ENCODE results near the gene OTULIN. TPM values are rescaled to one million over a fixed set of nuclear protein-coding genes. Genes with fewer than 3 reads are reported as not detected.

Gene OTULIN
- total and polyA plus RNA-seq, 2 of the 4 experiments (the other 2 are of a cell fraction) = 6.9 to 19.5 TPM

- TF ChIP-seq MAFK (IDR thresholded peaks at IDR 0.05; ENCODE audit: low read depth, low read length) (no peak), RAD21 (IDR thresholded peaks at IDR 0.05; ENCODE audit: low read length) (no peak), POLR2A (IDR thresholded peaks at IDR 0.05; ENCODE audit: low read depth, low read length) (no peak), MAZ (IDR thresholded peaks at IDR 0.05; ENCODE audit: borderline replicate concordance, low read depth, low read length) (no peak), CHD1 (IDR thresholded peaks at IDR 0.05; ENCODE audit: low read depth, low read length) (no peak), FOS (IDR thresholded peaks at IDR 0.05; ENCODE audit: low read depth, low read length) (no peak), CTCF (conservative IDR thresholded peaks at IDR 0.05; ENCODE audit: low read depth, low read length) (no peak), RCOR1 (IDR thresholded peaks at IDR 0.05; ENCODE audit: insufficient replicate concordance, low read length) (no peak), BHLHE40 (IDR thresholded peaks at IDR 0.05; ENCODE audit: low read depth, low read length) (no peak), NFE2L2 (IDR thresholded peaks at IDR 0.05; ENCODE audit: low read depth, low read length) (no peak)
- TF ChIP-seq, protein P1, sequence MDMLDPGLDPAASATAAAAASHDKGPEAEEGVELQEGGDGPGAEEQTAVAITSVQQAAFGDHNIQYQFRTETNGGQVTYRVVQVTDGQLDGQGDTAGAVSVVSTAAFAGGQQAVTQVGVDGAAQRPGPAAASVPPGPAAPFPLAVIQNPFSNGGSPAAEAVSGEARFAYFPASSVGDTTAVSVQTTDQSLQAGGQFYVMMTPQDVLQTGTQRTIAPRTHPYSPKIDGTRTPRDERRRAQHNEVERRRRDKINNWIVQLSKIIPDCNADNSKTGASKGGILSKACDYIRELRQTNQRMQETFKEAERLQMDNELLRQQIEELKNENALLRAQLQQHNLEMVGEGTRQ (IDR thresholded peaks at IDR 0.05; ENCODE audit: low read depth, low read length) = no peak
- TF ChIP-seq, protein P2, sequence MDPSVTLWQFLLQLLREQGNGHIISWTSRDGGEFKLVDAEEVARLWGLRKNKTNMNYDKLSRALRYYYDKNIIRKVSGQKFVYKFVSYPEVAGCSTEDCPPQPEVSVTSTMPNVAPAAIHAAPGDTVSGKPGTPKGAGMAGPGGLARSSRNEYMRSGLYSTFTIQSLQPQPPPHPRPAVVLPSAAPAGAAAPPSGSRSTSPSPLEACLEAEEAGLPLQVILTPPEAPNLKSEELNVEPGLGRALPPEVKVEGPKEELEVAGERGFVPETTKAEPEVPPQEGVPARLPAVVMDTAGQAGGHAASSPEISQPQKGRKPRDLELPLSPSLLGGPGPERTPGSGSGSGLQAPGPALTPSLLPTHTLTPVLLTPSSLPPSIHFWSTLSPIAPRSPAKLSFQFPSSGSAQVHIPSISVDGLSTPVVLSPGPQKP (IDR thresholded peaks at IDR 0.05; ENCODE audit: borderline replicate concordance, low read depth, low read length) = no peak
- no peak overlapping the region for H4K5ac ChIP-seq (ENCODE audit: low read depth, low read length)
- in situ Hi-C loops (cut with MboI; ENCODE audit: low sequenced_read_pairs) = loop anchor here (5.0 to 25.0 kb wide), 2 partner anchors 280 to 790 kb away; partner anchors contain the start of gene FBXL7
- no peak overlapping the region for H3K18ac ChIP-seq (ENCODE audit: low read depth, low read length)
- H3K79me1 ChIP-seq (ENCODE audit: low read depth in 1 of 2, low read length in 2 of 2) = peaks cover 0 to 12% of the 10 kb centered on the region in 2 experiments; a peak in 1 of 4 replicates
- H3K27ac ChIP-seq (ENCODE audit: insufficient read depth, low read length) = no peak overlapping the region
- dilution Hi-C loops (cut with HindIII; ENCODE audit: low sequenced_read_pairs, unreplicated experiment) = no loop called here
- CTCF ChIA-PET = interaction anchor here (0.6 to 2.9 kb wide), 2 partner anchors 47 to 281 kb away, joined by 3 to 8 read pairs; no protein-coding TSS in a partner anchor
- H3K4me3 ChIP-seq (ENCODE audit: insufficient read depth, low read depth, low read length) = no peak overlapping the region
- no peak overlapping the region for H3K4me2 ChIP-seq (ENCODE audit: low read depth, low read length)
- no peak overlapping the region; the same call in 1 of the 2 replicates for H2BK120ac ChIP-seq (ENCODE audit: low read depth, low read length)
- no peak overlapping the region for H2AFZ ChIP-seq (replicated peaks; ENCODE audit: low read length, poor library complexity)
- no peak overlapping the region for H3K56ac ChIP-seq (ENCODE audit: extremely low read depth, insufficient read depth, low read length)
- peak overlapping the region; percentile 16 for H2BK5ac ChIP-seq (ENCODE audit: low read depth, low read length, poor library complexity, severe bottlenecking)
- H3K9me3 ChIP-seq (ENCODE audit: control insufficient read depth, insufficient read depth, low read length) = no peaks in the 10 kb centered on the region
- ATAC-seq (ENCODE audit: low read depth) (no peak), DNase-seq (peak; percentile 53)
- H2AK5ac ChIP-seq (ENCODE audit: low read depth, low read length) = no peak overlapping the region
- H3K23ac ChIP-seq (ENCODE audit: low read depth, low read length) = no peak overlapping the region
- peaks cover 1% of the 10 kb centered on the region; the same call in 1 of the 2 replicates for H3K36me3 ChIP-seq (ENCODE audit: control insufficient read depth, insufficient read depth, low read length)
- H4K91ac ChIP-seq (ENCODE audit: insufficient read depth, low read depth, low read length) = no peak overlapping the region
- POLR2A ChIA-PET (ENCODE audit: unreplicated experiment) = no interaction called here
- H2AK9ac ChIP-seq (replicated peaks; ENCODE audit: low read depth, low read length, poor library complexity) = peak overlapping the region; percentile 79
- WGBS, 2 experiments (ENCODE audit: extremely low coverage in 2 of 2, insufficient read length in 1 of 2) = 100% methylated on average over 2 of the region's 7 CpGs; no CpG with 5 or more reads in 1 of the 2 experiments
- H3K14ac ChIP-seq (replicated peaks; ENCODE audit: low read depth, low read length) = 0 out of 2 replicates have a peak overlapping the region, but pooled peaks have one; percentile 42
- 0 out of 4 replicates have a peak overlapping the region, but pooled peaks of 1 of the 2 experiments have one; percentile 28 for H4K8ac ChIP-seq (ENCODE audit: low read depth in 2 of 2, low read length in 2 of 2)
- no peak overlapping the region for H3K9ac ChIP-seq (ENCODE audit: low read depth, low read length)
- peaks cover 26% of the 10 kb centered on the region for H3K9me1 ChIP-seq (ENCODE audit: insufficient read depth, low read length)
- no peak overlapping the region for H3K4ac ChIP-seq (ENCODE audit: low read depth, low read length)
- BruUV-seq (replicated peaks) = no TSS peak
- no peaks in the 10 kb centered on the region for H3K27me3 ChIP-seq (ENCODE audit: control insufficient read depth, insufficient read depth, low read length)
- H4K20me1 ChIP-seq (ENCODE audit: insufficient read depth, low read length) = no peaks in the 10 kb centered on the region
- H2BK15ac ChIP-seq (ENCODE audit: low read depth, low read length) = no peak overlapping the region
- peaks cover 21% of the 10 kb centered on the region for H3K4me1 ChIP-seq (ENCODE audit: control insufficient read depth, insufficient read depth, low read length)
- no peak overlapping the region; the same call in 1 of the 2 replicates for H2BK20ac ChIP-seq (ENCODE audit: low read depth, low read length)
- intact Hi-C loops (cut with micrococcal nuclease) = no loop called here
Measured at GRCh38 chr5:14721990-14722656, 57.6 kb downstream of the OTULIN start.

All from IMR-90 (cell line).